ENCODE results near the gene PRKN. TPM values are rescaled to one million over a fixed set of nuclear protein-coding genes. Genes with fewer than 3 reads are reported as not detected.

PRKN gene
- total RNA-seq, 1 donor from 2014 or later, result 1.3 TPM

GRCh38 chr6:162124710-162125435 is 602.7 kb downstream of the PRKN start:
- peaks cover 9% of the 10 kb centered on the region for H3K4me1 ChIP-seq (ENCODE audit: insufficient read depth, low read length)
- no peak overlapping the region for H3K4me3 ChIP-seq (ENCODE audit: insufficient read depth, low read depth, low read length)
- no peak overlapping the region for H3K9ac ChIP-seq (ENCODE audit: low read length)
- no peak overlapping the region for H3K4me2 ChIP-seq (ENCODE audit: low read length)
- H3K27me3 Mint-ChIP-seq (ENCODE audit: low read depth, unreplicated experiment), result no peaks in the 10 kb centered on the region
- no peak for TF ChIP-seq EZH2 (IDR thresholded peaks at IDR 0.05; ENCODE audit: insufficient read depth, low read length)
- TF ChIP-seq, protein P1, sequence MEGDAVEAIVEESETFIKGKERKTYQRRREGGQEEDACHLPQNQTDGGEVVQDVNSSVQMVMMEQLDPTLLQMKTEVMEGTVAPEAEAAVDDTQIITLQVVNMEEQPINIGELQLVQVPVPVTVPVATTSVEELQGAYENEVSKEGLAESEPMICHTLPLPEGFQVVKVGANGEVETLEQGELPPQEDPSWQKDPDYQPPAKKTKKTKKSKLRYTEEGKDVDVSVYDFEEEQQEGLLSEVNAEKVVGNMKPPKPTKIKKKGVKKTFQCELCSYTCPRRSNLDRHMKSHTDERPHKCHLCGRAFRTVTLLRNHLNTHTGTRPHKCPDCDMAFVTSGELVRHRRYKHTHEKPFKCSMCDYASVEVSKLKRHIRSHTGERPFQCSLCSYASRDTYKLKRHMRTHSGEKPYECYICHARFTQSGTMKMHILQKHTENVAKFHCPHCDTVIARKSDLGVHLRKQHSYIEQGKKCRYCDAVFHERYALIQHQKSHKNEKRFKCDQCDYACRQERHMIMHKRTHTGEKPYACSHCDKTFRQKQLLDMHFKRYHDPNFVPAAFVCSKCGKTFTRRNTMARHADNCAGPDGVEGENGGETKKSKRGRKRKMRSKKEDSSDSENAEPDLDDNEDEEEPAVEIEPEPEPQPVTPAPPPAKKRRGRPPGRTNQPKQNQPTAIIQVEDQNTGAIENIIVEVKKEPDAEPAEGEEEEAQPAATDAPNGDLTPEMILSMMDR (IDR thresholded peaks at IDR 0.05; ENCODE audit: insufficient read depth, low read depth, low read length), result no peak
- no peaks in the 10 kb centered on the region for H3K36me3 ChIP-seq (ENCODE audit: insufficient read depth, low read length)
- H3K27me3 ChIP-seq (ENCODE audit: insufficient read depth, low read length), result no peaks in the 10 kb centered on the region
- peaks cover 7% of the 10 kb centered on the region for H3K4me1 Mint-ChIP-seq (ENCODE audit: low read depth, unreplicated experiment)
- no peaks in the 10 kb centered on the region for H3K79me2 ChIP-seq (ENCODE audit: insufficient read depth, low read length)
- H3K36me3 Mint-ChIP-seq (ENCODE audit: low read depth, unreplicated experiment), result no peaks in the 10 kb centered on the region
- no peak overlapping the region for H3K4me3 Mint-ChIP-seq (ENCODE audit: unreplicated experiment)
- H3K27ac Mint-ChIP-seq (ENCODE audit: unreplicated experiment), result no peak overlapping the region
- H4K20me1 ChIP-seq (ENCODE audit: insufficient read depth, low read length), result no peaks in the 10 kb centered on the region
- peaks cover 3% of the 10 kb centered on the region for H3K9me3 Mint-ChIP-seq (ENCODE audit: unreplicated experiment)
- DNase-seq (ENCODE audit: low read depth), result peak; percentile 10
- FAIRE-seq, result no peak
- no peaks in the 10 kb centered on the region for H3K9me3 ChIP-seq (ENCODE audit: insufficient read depth, low read depth, low read length)
- H2AFZ ChIP-seq (ENCODE audit: low read depth, low read length), result peak overlapping the region; percentile 22
- H3K27ac ChIP-seq (ENCODE audit: low read depth, low read length), result no peak overlapping the region

GRCh38 chr6:162123797-162124196 is 603.8 kb downstream of the PRKN start:
- no peak overlapping the region for H2AFZ ChIP-seq (ENCODE audit: low read depth, low read length)
- no peak for TF ChIP-seq EZH2 (IDR thresholded peaks at IDR 0.05; ENCODE audit: insufficient read depth, low read length)
- TF ChIP-seq, protein P1 (IDR thresholded peaks at IDR 0.05; ENCODE audit: insufficient read depth, low read depth, low read length), result peak; percentile 33
- no peak overlapping the region for H3K4me3 ChIP-seq (ENCODE audit: insufficient read depth, low read depth, low read length)
- no peaks in the 10 kb centered on the region for H3K79me2 ChIP-seq (ENCODE audit: insufficient read depth, low read length)
- Mint-ChIP-seq H3K36me3 (ENCODE audit: low read depth, unreplicated experiment) (no peaks in the 10 kb centered on the region), H3K4me3 (ENCODE audit: unreplicated experiment) (no peak overlapping the region), H3K9me3 (ENCODE audit: unreplicated experiment) (peaks cover 3% of the 10 kb centered on the region), H3K27ac (ENCODE audit: unreplicated experiment) (no peak overlapping the region), H3K4me1 (ENCODE audit: low read depth, unreplicated experiment) (peaks cover 16% of the 10 kb centered on the region), H3K27me3 (ENCODE audit: low read depth, unreplicated experiment) (no peaks in the 10 kb centered on the region)
- H3K36me3 ChIP-seq (ENCODE audit: insufficient read depth, low read length), result no peaks in the 10 kb centered on the region
- H3K4me2 ChIP-seq (ENCODE audit: low read length), result no peak overlapping the region
- no peak for DNase-seq (ENCODE audit: low read depth)
- FAIRE-seq, result no peak
- peaks cover 11% of the 10 kb centered on the region for H3K4me1 ChIP-seq (ENCODE audit: insufficient read depth, low read length)
- H4K20me1 ChIP-seq (ENCODE audit: insufficient read depth, low read length), result no peaks in the 10 kb centered on the region
- H3K9me3 ChIP-seq (ENCODE audit: insufficient read depth, low read depth, low read length), result no peaks in the 10 kb centered on the region
- H3K9ac ChIP-seq (ENCODE audit: low read length), result no peak overlapping the region
- no peaks in the 10 kb centered on the region for H3K27me3 ChIP-seq (ENCODE audit: insufficient read depth, low read length)
- H3K27ac ChIP-seq (ENCODE audit: low read depth, low read length), result no peak overlapping the region

- FAIRE-seq (no peak), DNase-seq (ENCODE audit: low read depth) (peak; percentile 29)
- Histone ChIP-seq H4K20me1 (ENCODE audit: insufficient read depth, low read length) (no peaks in the 10 kb centered on the region), H3K9ac (ENCODE audit: low read length) (no peak overlapping the region), H3K4me3 (ENCODE audit: insufficient read depth, low read depth, low read length) (no peak overlapping the region), H3K36me3 (ENCODE audit: insufficient read depth, low read length) (no peaks in the 10 kb centered on the region), H2AFZ (ENCODE audit: low read depth, low read length) (no peak overlapping the region), H3K4me1 (ENCODE audit: insufficient read depth, low read length) (peaks cover 6% of the 10 kb centered on the region), H3K79me2 (ENCODE audit: insufficient read depth, low read length) (no peaks in the 10 kb centered on the region), H3K4me2 (ENCODE audit: low read length) (no peak overlapping the region), H3K27me3 (ENCODE audit: insufficient read depth, low read length) (no peaks in the 10 kb centered on the region), H3K27ac (ENCODE audit: low read depth, low read length) (no peak overlapping the region), H3K9me3 (ENCODE audit: insufficient read depth, low read depth, low read length) (no peaks in the 10 kb centered on the region)
- Mint-ChIP-seq H3K36me3 (ENCODE audit: low read depth, unreplicated experiment) (no peaks in the 10 kb centered on the region), H3K4me1 (ENCODE audit: low read depth, unreplicated experiment) (peaks cover 14% of the 10 kb centered on the region), H3K27ac (ENCODE audit: unreplicated experiment) (no peak overlapping the region), H3K27me3 (ENCODE audit: low read depth, unreplicated experiment) (no peaks in the 10 kb centered on the region), H3K4me3 (ENCODE audit: unreplicated experiment) (no peak overlapping the region), H3K9me3 (ENCODE audit: unreplicated experiment) (no peaks in the 10 kb centered on the region)
- TF ChIP-seq EZH2 (IDR thresholded peaks at IDR 0.05; ENCODE audit: insufficient read depth, low read length), result no peak
- TF ChIP-seq, protein P1 (IDR thresholded peaks at IDR 0.05; ENCODE audit: insufficient read depth, low read depth, low read length), result no peak
Measured at GRCh38 chr6:162119341-162119740, 608.2 kb downstream of the PRKN start.
